Measurements from ENCODE around the gene CRADD. TPM values are rescaled to one million over a fixed set of nuclear protein-coding genes. Genes with fewer than 3 reads are reported as not detected.

The CRADD gene
- total RNA-seq, 1 experiment from 2014 or later = 7.6 TPM

GRCh38 chr12:93802293-93802692 lies 125.1 kb downstream of the CRADD start:
- H3K79me1 ChIP-seq (ENCODE audit: insufficient read depth, low read depth, low read length, poor library complexity, severe bottlenecking) = no peaks in the 10 kb centered on the region
- no peak overlapping the region for H3K4ac ChIP-seq (ENCODE audit: low read depth, low read length)
- no peaks in the 10 kb centered on the region for H3K9me3 ChIP-seq (ENCODE audit: control insufficient read depth, low read depth, low read length)
- no peak overlapping the region for H2BK12ac ChIP-seq (ENCODE audit: insufficient read length, low read depth, low read length)
- TF ChIP-seq CTCF (conservative IDR thresholded peaks at IDR 0.05) = no peak
- Mint-ChIP-seq H3K27me3 (ENCODE audit: low read depth) (no peaks in the 10 kb centered on the region; the same call in 1 of the 2 replicates), H3K4me3 (no peak overlapping the region), H3K9me3 (no peaks in the 10 kb centered on the region), H3K27ac (peak overlapping the region in 1 of 3 experiments; percentile 9; a peak in 1 of 7 replicates), H3K36me3 (ENCODE audit: insufficient read depth in 1 of 3, low read depth in 3 of 3) (no peaks in the 10 kb centered on the region), H3K4me1 (peaks cover 28% of the 10 kb centered on the region in 2 experiments)
- H3T11ph ChIP-seq (ENCODE audit: low read length) = no peak overlapping the region
- H3K79me2 ChIP-seq (ENCODE audit: insufficient read depth, low read length) = no peaks in the 10 kb centered on the region
- no peak for DNase-seq
- H2BK120ac ChIP-seq (ENCODE audit: low read depth, low read length, poor library complexity, severe bottlenecking) = no peak overlapping the region
- no peak overlapping the region for H4K91ac ChIP-seq (ENCODE audit: insufficient read length, low read depth, low read length)
- no peaks in the 10 kb centered on the region for H3K23me2 ChIP-seq (ENCODE audit: insufficient read length, low read depth, low read length, poor library complexity, severe bottlenecking)
- H3K27me3 ChIP-seq (ENCODE audit: insufficient read depth, low read length) = no peaks in the 10 kb centered on the region
- no peak overlapping the region for H3K18ac ChIP-seq (ENCODE audit: insufficient read length, low read depth, low read length)
- no peak overlapping the region for H2AFZ ChIP-seq (ENCODE audit: low read length)
- no peak overlapping the region for H2BK5ac ChIP-seq (ENCODE audit: insufficient read length, low read length)
- H3K27ac ChIP-seq (ENCODE audit: insufficient read length, low read depth, low read length) = no peak overlapping the region
- H3K23ac ChIP-seq (ENCODE audit: insufficient read length, low read depth, low read length) = no peak overlapping the region
- no peak overlapping the region for H3K14ac ChIP-seq (ENCODE audit: insufficient read depth, low read length)
- no peaks in the 10 kb centered on the region for H4K20me1 ChIP-seq (ENCODE audit: control insufficient read depth, insufficient read depth, insufficient read length)
- no peak overlapping the region for H2AK5ac ChIP-seq (ENCODE audit: insufficient read length, low read length)
- no peak overlapping the region for H3K4me2 ChIP-seq (ENCODE audit: insufficient read depth, insufficient read length, low read length)
- no peak overlapping the region for H2BK20ac ChIP-seq (ENCODE audit: low read depth, low read length, poor library complexity, severe bottlenecking)
- no peak overlapping the region for H2BK15ac ChIP-seq (ENCODE audit: low read depth, low read length)
- H3K56ac ChIP-seq (ENCODE audit: insufficient read length, low read depth, low read length) = no peak overlapping the region
- peaks cover 8% of the 10 kb centered on the region for H3K4me1 ChIP-seq (ENCODE audit: insufficient read depth, low read length)
- no CpG with 5 or more reads among the region's 2 CpGs for whole genome bisulfite sequencing (ENCODE audit: extremely low coverage, insufficient read length, low lambda C conversion rate)
- H4K8ac ChIP-seq (replicated peaks; ENCODE audit: insufficient read length, low read depth, low read length) = no peak overlapping the region
- H4K5ac ChIP-seq (ENCODE audit: insufficient read length, low read depth, low read length) = no peak overlapping the region
- no peak overlapping the region for H3K9ac ChIP-seq (ENCODE audit: extremely low read depth, insufficient read length, low read length)

Measured in H9 (cell line).